H7 (cell line): Measurements from ENCODE around the gene ASH1L. TPM values are rescaled to one million over a fixed set of nuclear protein-coding genes. Genes with fewer than 3 reads are reported as not detected.
"Not testable (repeated sequence)": the region's sequence is repeated elsewhere in the genome, so short reads cannot be mapped to it uniquely, and the experiment has no call there.

Experiments
- DNase-seq: peaks from one replicate; pipeline ENCODE4 v3.0.0; 2012
- H3K27me3 ChIP-seq: 2 replicates; pipeline ENCODE4 v1.6.0; 2011; ENCODE audit warnings: mild to moderate bottlenecking, low read length; ENCODE audit not compliant: control insufficient read depth, insufficient read depth
- H3K36me3 ChIP-seq: replicated peaks from 2 replicates; pipeline ENCODE4 v1.5.1; 2011; ENCODE audit warnings: low read length; ENCODE audit not compliant: control insufficient read depth, insufficient read depth
- H3K4me3 ChIP-seq: 2 replicates; pipeline ENCODE4 v1.5.1; 2011; ENCODE audit warnings: low read depth, mild to moderate bottlenecking, control low read depth, low read length, moderate library complexity; ENCODE audit not compliant: insufficient read depth
- total RNA-seq: library from RNA; depleted of rRNA; stranded (reverse); fragments of >200 nt; shearing (Covaris generic); gene quantifications from 2 replicates; pipeline ENCODE4 v1.2.3, GENCODE V29; 2014

Gene ASH1L
- total RNA-seq, 1 experiment from 2014 or later: 12.0 TPM

DNA sequence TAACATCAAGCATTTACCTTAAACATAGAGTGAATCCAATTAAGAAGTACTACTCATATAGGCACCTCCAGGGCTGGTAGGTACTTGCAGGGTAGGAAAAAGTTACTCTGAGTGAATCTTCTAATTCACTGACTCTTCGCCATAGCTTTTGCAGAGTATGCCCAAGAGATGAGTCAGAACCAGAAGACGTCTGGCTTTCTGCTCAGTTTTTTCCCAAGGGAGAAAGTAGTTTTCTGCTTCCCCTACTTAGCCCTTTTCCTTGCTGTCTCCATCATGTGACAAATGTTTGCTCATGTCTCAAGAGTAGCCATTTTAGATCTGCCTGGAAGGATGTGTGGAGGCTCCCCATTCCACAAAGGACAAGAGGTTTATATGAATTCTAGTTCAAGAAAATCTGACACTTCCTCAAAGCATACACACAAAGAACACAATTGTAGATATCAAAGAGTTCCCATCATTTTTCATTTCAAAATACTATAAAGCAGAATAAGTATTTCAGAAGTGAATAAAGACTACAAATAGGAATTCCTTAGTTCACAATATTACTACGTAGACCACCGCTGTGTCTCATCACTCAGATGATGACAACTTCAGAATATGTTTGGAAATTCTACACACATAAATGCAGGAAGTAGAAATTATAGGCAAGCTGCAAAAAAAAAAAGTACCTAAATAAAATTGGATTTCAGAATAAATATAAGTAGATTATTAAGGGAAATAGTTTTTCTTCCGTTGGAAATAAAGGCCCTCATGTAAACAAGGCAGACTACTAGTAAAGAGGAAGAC lies 98.5 kb downstream of the ASH1L start:
- Histone ChIP-seq H3K36me3 (no peaks in the 10 kb centered on the region), H3K4me3 (no peak overlapping the region), H3K27me3 (no peaks in the 10 kb centered on the region)
- no peak for DNase-seq

DNA sequence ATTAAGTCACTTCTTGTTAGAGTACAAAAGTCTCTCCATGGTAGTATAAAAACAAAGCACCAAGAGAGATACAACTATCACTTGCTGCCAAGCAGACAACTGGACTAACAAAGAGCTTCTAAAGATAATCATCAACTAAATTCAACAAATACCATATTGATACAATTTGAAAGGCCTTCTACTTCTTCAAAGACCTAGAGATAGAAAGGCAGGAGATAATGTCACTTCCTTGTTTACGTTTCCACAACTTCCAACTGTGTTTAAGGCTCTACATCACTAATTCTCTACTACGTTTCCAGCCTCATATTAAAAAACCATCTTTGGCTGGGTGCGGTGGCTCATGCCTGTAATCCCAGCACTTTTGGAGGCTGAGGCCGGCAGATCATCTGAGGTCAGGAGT lies 104.5 kb downstream of the ASH1L start:
- no peak for DNase-seq
- Histone ChIP-seq H3K27me3 (no peaks in the 10 kb centered on the region), H3K36me3 (no peaks in the 10 kb centered on the region), H3K4me3 (no peak overlapping the region)

DNA sequence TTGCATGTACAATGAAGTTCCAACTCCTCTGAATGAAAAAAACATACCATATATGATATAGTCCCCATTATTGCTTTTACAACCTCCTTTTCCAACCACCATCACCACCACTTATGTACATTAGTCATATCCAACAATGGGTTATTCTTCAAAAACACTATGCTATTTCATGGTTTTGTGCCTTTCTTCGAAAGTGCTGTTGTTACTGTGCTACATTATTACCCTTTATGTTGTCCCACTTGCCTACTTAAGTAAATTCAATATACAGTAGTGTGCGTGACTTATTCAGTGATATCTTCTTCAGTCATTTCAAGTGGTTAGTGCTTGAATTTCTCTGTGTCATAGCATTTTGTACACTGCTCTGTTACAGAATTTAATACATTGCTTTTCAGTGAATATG lies 105.3 kb downstream of the ASH1L start:
- H3K27me3 ChIP-seq: no peaks in the 10 kb centered on the region
- no peak overlapping the region for H3K4me3 ChIP-seq
- no peaks in the 10 kb centered on the region for H3K36me3 ChIP-seq
- no peak for DNase-seq

DNA sequence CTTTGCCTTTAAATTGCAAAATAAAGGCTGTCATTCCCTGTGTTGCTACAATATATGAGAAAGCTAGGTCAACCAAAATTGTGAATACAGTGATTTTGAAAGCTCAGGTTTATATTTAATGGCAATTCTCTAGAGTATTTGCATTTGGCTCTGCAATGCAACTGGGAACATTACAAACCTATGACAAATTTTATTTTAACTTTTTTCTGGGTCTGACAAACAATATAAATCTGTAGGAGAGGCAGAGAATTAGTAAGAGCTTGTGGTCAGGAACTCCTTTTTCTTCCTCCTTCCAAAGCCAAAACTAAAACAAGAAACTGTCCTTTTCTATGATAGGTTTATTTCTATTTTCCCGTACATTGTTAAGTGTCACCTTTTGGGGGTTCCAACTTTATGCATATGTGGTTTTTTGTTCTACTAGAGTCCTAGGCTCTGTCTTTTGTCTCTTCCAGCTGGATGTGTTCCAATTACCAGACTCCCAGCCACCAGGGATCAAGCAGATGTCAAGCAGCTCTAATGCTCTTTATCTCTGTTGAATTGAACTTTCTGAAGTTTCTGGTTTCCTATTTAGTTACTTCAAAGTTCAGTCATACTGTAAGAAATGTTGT lies 106.9 kb downstream of the ASH1L start:
- Histone ChIP-seq H3K27me3 (no peaks in the 10 kb centered on the region), H3K36me3 (no peaks in the 10 kb centered on the region), H3K4me3 (no peak overlapping the region)
- no peak for DNase-seq

DNA sequence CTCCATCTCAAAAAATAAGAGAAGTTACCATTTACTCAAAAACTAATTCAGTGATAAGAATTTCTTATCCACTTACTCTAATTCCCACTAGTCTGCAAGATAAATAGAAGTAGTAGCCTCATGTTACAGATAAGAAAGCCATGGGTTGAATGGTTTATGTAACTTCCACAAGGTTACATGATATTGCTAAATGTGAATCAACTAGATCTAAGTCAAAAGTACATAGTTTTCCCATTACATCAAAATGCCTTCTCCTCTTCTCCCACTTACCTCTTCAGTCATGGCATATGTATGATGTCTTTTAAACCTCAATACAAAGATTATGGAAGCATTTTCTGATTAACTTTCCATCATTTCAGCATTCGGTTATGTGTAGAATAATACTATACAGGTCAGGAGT lies 108.5 kb downstream of the ASH1L start:
- Histone ChIP-seq H3K36me3 (no peaks in the 10 kb centered on the region), H3K4me3 (no peak overlapping the region), H3K27me3 (no peaks in the 10 kb centered on the region)
- no peak for DNase-seq

DNA sequence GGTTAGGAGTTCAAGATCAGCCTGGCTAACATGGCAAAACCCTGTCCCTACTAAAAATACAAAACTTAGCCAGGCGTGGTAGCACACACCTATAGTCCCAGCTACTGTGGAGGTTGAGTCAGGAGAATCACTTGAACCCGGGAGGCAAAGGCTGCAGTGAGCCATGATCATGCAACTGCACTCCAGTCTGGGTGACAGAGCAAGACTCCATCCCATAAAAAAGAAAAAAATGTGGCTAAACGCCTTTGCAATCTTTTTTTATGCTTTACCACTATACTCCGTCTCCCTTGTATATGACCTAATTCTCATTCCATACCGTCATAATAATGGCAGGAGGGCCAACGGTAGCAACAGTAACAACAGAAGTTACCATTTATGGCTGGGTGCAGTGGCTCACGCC lies 109.5 kb downstream of the ASH1L start:
- Histone ChIP-seq H3K27me3 (no peaks in the 10 kb centered on the region), H3K36me3 (no peaks in the 10 kb centered on the region), H3K4me3 (no peak overlapping the region)
- DNase-seq: no peak

DNA sequence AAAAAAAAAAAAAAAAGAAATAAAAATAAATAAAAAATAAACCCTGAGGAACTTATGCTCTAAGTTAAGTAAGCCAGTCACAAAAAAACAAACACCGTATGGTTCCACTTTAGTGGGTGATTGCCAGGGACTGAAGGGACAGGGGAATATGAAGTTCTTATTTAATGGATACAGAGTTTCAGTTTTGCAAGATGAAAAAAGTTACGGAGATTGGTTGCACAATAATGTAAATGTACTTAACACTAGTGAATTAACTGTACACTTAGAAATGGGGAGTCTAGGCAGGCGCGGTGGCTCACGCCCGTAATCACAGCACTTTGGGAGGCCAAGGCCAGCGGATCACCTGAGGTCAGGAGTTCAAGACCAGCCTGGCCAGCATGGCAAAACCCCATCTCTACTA lies 111.4 kb downstream of the ASH1L start:
- DNase-seq: no peak
- Histone ChIP-seq H3K36me3 (no peaks in the 10 kb centered on the region), H3K27me3 (no peaks in the 10 kb centered on the region), H3K4me3 (no peak overlapping the region)

DNA sequence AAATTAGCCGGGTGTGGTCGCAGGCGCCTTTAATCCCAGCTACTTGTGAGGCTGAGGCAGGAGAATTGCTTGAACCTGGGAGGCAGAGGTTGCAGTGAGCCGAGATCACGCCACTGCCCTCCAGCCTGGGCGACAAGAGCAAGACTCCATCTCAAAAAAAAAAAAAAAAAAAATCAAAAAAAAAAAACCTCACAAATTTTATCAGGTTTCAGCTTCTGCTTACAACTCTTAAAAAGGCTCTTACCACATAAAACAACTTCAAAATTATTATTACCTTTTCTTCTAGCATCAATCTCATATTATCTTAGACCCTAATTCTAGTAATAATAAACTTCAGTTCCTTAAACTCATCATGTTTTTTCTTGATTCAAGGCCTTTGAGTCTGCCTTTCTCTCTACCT lies 120.2 kb downstream of the ASH1L start:
- not testable (repeated sequence) for H3K4me3 ChIP-seq, DNase-seq, H3K36me3 ChIP-seq, H3K27me3 ChIP-seq

DNA sequence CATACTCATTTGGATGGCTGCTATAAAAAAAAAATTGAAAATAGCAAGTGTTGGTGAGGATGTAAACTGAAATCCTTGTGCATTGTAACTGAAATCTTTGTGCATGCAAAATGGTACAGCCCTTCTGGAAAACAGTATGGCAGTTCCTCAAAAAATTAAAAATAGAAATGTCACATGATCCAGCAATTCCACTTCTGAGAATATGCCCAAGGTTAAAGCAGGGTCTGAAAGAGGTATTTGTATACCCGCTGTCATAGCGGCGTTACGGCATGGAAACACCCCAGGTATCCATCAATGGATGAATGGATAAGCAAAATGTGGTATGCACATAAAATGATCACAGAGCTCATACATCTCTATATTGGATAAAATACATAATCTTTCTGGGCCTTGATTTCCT lies 125.2 kb downstream of the ASH1L start:
- no peak overlapping the region for H3K4me3 ChIP-seq
- H3K27me3 ChIP-seq: no peaks in the 10 kb centered on the region
- H3K36me3 ChIP-seq: peaks cover 7% of the 10 kb centered on the region
- DNase-seq: no peak

DNA sequence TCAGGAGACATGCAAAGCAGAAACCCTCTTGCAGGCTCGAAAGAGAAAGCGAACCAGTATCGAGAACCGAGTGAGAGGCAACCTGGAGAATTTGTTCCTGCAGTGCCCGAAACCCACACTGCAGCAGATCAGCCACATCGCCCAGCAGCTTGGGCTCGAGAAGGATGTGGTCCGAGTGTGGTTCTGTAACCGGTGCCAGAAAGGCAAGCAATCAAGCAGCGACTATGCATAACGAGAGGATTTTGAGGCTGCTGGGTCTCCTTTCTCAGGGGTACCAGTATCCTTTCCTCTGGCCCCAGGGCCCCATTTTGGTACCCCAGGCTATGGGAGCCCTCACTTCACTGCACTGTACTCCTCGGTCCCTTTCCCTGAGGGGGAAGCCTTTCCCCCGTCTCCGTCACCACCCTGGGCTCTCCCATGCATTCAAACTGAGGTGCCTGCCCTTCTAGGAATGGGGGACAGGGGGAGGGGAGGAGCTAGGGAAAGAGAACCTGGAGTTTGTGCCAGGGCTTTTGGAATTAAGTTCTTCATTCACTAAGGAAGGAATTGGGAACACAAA lies 128.7 kb downstream of the ASH1L start:
- not testable (repeated sequence) for H3K36me3 ChIP-seq, H3K27me3 ChIP-seq, H3K4me3 ChIP-seq, DNase-seq

DNA sequence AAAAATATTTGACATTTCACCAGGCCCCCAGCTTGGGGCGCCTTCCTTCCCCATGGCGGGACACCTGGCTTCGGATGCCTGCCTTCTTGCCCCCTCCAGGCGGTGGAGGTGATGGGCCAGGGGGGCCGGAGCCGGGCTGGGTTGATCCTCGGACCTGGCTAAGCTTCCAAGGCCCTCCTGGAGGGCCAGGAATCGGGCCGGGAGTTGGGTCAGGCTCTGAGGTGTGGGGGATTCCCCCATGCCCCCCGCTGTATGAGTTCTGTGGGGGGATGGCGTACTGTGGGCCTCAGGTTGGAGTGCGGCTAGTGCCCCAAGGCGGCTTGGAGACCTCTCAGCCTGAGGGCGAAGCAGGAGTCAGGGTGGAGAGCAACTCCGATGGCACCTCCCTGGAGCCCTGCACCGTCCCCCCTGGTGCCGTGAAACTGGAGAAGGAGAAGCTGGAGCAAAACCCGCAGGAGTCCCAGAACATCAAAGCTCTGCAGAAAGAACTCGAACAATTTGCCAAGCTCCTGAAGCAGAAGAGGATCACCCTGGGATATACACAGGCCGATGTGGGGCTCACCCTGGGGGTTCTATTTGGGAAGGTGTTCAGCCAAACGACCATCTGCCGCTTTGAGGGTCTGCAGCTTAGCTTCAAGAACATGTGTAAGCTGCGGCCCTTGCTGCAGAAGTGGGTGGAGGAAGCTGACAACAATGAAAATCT lies 129.3 kb downstream of the ASH1L start:
- H3K36me3 ChIP-seq, H3K4me3 ChIP-seq, H3K27me3 ChIP-seq: not testable (repeated sequence)
- DNase-seq: peak; percentile 23

DNA sequence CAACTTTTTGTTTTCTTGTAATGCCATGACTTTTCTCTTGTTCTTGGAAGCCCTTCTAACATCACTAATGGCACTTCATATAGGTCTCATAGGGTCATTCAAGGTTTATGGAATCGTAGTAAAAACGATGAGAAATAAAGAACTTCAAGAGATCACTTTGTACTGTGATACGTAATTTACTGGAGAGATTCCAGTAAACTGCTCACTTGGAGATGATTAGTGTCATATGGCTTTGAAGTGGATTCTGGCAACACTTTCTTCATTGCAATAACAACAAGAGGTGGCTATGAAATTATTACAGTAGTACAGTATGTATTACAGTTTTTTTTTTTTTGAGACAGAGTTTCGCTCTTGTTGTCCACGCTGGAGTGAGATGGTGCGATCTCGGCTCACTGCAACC lies 138.5 kb downstream of the ASH1L start:
- Histone ChIP-seq H3K4me3 (no peak overlapping the region), H3K27me3 (no peaks in the 10 kb centered on the region), H3K36me3 (no peaks in the 10 kb centered on the region)
- no peak for DNase-seq

DNA sequence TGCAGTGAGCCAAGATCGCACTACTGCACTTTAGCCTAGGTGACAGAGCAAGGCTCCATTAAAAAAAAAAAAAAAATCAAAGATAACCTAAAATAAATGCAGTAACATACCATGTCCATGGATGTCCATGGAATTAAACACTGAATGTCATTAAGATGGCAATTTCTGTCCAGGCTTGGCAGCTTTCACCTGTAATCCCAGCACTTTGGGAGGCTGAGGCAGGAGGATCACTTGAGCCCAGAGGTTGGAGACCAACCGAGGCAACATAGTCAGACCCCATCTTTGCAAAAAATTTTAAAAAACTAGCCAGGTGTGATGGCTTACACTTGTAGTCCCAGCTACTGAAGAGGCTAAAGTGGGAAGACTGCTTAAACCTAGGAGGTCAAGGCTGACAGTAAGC lies 141.8 kb downstream of the ASH1L start:
- no peak for DNase-seq
- Histone ChIP-seq H3K27me3 (no peaks in the 10 kb centered on the region), H3K4me3 (no peak overlapping the region), H3K36me3 (no peaks in the 10 kb centered on the region)

DNA sequence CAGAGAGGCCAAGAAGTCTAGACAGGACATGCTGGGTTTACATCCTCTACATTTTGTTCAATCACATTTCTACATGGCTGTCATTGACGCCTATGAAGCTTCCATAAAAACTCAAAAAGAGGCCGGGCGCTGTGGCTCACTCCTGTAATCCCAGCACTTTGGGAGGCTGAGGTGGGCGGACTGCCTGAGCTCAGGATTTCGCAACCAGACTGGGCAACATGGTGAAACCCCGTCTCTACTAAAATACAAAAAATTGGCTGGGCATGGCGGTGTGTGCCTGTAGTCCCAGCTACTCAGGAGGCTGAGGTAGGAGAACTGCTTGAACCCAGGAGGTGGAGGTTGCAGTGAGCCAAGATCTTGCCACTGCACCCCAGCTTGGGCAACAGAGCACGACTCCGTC lies 150.8 kb downstream of the ASH1L start:
- H3K36me3 ChIP-seq, DNase-seq, H3K4me3 ChIP-seq, H3K27me3 ChIP-seq: not testable (repeated sequence)

DNA sequence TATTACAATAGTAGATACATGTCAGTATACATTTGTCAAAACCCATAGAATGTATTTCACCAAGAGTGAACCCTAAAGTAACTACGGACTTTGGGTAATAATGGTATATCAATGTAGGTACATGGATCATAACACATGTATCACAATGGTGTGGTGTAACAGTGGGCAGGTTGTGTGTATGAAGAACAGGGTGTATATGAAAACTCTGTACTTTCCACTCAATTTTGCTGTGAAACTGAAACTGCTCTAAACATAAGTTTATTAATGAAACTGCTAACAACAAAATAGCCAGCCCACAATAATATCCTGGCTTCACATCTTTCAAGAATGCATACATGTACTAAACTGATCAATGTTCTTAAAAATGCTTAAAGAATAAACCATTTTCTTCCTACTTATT lies 151.7 kb downstream of the ASH1L start:
- no peaks in the 10 kb centered on the region for H3K27me3 ChIP-seq
- no peak for DNase-seq
- no peaks in the 10 kb centered on the region for H3K36me3 ChIP-seq
- no peak overlapping the region for H3K4me3 ChIP-seq
